NCI-H446 treated with DMSO at 0.1 percent for 48 hours (cell line): ENCODE data around the gene CCDC71L.

Experiments
- DNase-seq: peaks from one replicate; lab custom pipeline; 2025; lab: John Stamatoyannopoulos, UW

CCDC71L gene

GRCh38 chr7:106659166-106659962 is 1.6 kb downstream of the CCDC71L start:
- DNase-seq = no peak

- DNase-seq = no peak
Measured at GRCh38 chr7:106658316-106659165, 2.4 kb downstream of the CCDC71L start.

GRCh38 chr7:106657085-106657991 is 3.6 kb downstream of the CCDC71L start:
- DNase-seq = no peak

- DNase-seq = no peak
Measured at GRCh38 chr7:106655703-106656498, 5.1 kb downstream of the CCDC71L start.

DNA sequence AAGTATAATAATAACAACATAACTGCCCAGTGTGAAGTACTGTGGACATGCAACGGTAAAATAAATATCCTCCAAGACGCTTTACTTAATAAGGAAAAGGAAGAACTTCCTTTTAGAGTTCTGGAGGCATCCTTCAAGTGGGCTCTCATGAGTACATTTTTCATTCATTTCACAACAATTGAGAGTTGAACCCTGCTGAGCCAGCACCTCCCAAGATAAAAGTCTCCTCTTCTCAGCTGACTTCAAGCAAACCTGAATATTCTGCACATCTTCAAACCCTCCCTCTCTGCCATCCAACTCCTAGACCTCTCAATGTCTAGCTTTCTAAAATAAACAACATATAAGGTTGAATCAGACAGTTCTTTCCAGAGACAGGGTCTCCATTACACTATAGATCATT is 7.5 kb downstream of the CCDC71L start:
- DNase-seq = no peak

GRCh38 chr7:106652909-106653308 is 8.0 kb downstream of the CCDC71L start:
- no peak for DNase-seq

DNA sequence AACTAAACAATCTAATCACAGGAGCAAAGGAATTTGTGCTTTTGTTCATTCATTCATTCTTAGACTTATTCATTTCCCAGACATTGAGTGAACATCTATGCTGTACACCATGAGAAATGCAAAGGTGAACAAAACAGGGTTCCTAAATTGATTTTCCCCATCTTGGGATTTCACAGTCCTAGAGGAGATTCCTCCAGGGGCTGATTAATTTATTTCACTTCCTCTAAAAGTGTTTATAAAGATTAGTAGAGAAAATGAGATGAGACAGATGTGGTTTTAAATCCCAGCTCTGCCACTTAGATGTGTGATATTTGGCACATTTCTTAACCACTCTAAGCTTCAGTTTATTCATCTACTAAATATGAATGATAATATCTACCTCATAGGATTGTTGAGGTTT is 8.9 kb downstream of the CCDC71L start:
- no peak for DNase-seq

GRCh38 chr7:106646256-106646655 is 14.7 kb downstream of the CCDC71L start:
- DNase-seq = no peak

- no peak for DNase-seq
Measured at GRCh38 chr7:106644999-106645398, 16.0 kb downstream of the CCDC71L start.

DNA sequence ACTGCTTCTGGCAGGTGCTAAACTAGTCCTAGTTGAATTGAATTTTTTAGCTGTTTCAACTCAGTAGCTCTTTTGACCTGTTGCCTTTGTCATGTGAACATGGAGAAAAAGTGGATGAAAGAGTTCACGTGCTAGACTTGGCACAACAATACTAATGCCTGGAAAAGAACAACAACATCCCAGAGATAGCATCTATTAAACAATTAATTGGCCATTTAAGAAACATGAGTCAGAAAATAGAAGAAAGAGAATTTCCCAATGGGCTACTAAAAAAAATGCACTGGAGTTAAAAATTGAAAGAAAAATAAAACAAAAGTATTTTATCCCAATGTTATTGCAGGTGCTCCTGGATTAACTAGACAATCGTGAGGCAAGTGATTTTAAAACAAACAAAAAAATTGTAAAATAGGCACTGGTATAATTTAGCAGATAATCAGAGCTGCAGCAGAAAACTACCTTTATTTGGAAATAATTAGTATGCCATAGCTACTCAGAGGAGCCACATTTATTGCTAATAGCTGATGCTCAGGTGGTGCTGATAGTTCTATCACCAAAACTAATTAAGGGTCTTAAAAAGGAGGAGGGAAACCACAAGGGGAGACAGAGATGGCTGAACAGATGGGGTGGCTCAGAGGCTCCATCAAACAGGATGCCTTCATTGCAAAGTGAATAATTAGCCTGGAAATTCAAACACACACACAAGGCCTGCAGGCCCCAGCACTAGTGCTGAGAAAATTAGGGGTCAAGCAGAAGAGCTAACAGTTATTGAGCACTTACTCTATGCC is 17.6 kb downstream of the CCDC71L start:
- no peak for DNase-seq

- no peak for DNase-seq
Measured at GRCh38 chr7:106641416-106641815, 19.5 kb downstream of the CCDC71L start.

DNA sequence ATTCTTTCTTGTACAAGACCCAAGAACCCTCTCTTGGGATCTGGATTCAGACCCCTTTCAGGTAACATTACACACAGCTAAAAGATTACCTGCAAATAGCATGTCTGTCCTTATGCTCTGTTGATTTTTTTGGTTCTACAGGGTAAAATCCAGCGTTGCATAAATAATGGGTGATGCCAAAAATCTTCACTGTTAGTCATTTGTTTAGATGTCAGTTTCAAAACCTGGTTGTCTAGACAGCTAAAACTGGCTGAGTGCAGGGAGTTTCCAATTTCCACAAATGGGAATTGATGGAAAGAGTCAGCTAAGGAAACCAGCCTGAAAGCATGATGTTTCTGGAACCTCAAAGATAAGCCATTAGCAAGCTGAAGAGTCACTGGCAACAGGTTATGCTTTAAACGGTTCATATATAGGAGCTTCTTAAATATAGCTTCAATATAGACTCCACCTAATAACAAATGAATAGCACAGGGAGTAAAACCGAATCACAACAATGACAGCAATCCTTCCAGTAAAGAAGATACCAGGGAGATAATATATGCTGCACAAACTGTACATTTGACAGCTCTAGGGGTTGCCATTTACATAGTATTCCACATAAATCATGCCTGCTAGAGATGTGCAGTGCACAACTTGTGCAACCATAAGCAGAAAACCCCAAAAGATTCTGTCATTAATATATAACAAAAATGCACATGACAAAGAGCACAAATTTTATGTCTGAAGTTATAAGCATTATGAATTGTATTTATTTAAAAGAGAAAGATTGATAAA is 20.4 kb downstream of the CCDC71L start:
- DNase-seq = no peak

DNA sequence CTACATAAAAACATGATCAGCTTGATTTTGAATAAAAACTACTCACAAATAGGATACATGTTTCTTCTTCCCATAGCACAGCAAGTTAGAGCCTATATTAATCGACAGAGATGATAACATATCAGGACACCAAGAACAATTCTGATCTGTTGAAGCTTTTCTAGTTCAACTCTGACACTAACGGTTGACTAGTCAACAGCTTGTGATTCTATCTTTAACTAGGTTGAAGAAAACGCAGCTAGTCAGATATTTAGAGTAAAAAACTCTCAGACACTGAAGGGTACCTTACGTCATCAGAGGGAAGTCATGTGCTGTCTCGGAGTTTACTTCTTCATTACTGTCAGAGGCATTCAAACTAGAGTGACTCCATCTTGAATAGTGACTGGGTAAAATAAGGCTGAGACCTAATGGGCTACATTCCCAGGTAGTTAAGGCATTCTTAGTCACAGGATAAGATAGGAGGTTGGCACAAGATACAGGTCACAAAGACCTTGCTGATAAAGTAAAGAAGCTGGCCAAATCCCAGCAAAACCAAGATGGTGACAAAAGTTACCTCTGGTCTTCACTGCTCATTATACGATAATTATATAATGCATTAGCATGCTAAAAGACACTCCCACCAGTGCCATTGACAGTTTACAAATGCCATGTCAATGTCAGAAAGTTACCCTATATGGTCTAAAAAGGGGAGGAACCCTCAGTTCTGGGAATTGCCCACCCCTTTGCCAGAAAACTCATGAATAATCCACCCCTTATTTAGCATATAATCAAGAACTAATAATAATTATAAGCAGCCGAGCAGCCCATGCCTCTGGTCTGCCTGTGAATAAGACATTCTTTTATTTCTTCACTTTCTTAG is 21.3 kb downstream of the CCDC71L start:
- DNase-seq = no peak

- no peak for DNase-seq
Measured at GRCh38 chr7:106635411-106635810, 25.5 kb downstream of the CCDC71L start.

GRCh38 chr7:106634958-106635357 is 26.0 kb downstream of the CCDC71L start:
- DNase-seq = no peak

DNA sequence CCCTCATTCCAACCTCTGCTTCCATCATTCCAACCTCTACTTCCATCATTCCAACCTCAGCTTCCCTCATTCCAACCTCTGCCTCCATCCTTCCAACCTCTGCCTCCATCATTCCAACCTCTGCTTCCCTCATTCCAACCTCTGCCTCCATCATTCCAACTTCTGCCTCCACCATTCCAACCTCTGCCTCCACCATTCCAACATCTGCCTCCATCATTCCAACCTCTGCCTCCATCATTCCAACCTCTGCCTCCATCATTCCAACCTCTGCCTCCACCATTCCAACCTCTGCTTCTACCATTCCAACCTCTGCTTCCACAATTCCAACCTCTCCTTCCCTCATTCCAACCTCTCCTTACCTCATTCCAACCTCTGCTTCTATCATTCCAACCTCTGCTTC is 30.3 kb downstream of the CCDC71L start:
- DNase-seq = no peak

- DNase-seq = no peak
Measured at GRCh38 chr7:106629516-106629915, 31.4 kb downstream of the CCDC71L start.

DNA sequence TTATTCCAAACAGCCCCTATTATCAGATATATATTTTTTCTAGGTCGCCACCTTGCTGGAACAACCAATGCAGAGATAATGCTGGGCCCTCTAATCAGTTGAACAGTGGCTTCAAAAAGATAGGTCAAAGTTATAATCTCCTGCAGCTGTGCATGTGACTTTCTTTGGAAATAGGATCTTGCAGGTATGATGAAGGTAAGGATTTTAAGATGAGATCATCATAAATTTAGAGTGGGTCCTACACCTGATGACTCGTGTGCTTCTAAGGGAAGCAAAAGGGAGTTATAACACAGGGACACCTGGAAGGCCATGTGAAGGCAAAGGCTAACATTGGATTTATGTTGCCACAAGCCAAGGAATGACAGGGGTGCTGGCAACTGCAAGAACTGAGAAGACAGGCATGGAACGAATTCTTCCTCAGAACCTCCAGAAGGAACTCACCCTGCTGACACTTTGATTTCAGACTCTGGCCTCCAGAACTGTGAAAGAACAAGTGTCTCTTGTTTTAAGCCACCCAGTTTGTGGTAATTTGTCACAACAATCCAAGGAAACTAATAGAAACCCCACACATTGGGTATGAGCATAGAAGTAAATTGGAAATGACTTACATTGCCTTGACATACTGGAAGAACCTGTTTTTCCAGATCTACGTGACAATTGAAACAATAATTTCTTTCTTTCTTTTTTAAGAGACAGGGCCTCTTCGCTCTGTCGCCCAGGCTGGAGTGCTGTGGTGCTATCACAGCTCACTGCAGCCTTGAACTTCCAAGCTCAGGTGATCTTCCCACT is 34.4 kb downstream of the CCDC71L start:
- DNase-seq = no peak
